ENCODE results near the gene ZNF280B.
"Not testable (repeated sequence)": the region's sequence is repeated elsewhere in the genome, so short reads cannot be mapped to it uniquely, and the experiment has no call there.

The ZNF280B gene

GRCh38 chr22:22506736-22507135 is 1.8 kb downstream of the ZNF280B start:
- no peak for DNase-seq

DNA sequence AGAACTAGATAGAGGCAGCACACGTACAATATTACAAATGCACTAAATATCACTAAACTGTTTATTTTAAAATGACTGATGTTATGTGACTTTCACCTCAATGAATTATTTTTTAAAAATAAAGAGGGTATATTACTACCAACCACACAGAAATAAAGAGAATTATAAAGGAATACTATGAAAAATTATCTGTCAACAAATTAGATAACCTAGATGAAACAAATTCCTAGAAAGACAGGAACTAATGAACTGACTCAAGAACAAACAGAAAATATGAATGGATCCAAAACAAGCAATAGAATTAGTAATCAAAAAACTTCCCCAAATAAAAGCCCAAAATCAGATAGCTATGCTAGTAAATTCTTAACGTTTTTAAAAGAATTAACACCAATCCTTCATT is 10.3 kb downstream of the ZNF280B start:
- DNase-seq: no peak

DNA sequence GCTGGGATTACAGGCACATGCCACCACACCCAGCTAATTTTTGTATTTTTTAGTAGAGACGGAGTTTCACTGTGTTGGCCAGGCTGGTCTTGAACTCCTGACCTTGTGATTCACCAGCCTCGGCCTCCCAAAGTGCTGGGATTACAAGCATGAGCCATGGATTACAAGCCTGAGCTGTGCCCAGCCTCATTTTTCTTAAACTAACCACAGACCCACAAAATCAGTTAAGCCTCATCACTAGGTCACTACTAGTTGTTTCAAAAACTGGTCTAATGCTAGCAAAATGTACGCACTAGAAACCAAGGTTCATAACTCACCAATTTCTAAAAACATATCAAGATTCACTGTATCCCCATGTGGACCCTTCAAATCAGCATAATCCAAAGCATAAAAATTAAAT is 17.0 kb downstream of the ZNF280B start:
- DNase-seq: not testable (repeated sequence)

DNA sequence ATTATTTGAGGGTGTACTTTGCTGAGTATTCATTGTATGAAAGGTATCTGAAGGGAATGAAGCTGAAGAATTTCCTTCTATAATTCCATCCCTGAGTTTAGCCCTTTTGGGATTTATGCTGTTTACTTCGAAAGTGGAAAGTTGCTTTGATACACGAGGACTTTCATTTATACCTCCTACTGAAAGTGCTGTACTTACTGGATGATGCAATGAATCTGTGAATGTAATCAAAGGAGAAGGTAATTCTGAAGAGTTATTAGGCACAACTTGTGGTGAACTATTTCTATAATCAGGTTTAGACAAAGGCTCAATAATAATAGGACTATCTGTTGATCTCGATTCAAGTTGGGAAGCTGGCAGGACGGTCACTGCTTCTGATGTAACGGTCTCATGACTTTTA is 19.8 kb downstream of the ZNF280B start:
- DNase-seq: no peak

DNA sequence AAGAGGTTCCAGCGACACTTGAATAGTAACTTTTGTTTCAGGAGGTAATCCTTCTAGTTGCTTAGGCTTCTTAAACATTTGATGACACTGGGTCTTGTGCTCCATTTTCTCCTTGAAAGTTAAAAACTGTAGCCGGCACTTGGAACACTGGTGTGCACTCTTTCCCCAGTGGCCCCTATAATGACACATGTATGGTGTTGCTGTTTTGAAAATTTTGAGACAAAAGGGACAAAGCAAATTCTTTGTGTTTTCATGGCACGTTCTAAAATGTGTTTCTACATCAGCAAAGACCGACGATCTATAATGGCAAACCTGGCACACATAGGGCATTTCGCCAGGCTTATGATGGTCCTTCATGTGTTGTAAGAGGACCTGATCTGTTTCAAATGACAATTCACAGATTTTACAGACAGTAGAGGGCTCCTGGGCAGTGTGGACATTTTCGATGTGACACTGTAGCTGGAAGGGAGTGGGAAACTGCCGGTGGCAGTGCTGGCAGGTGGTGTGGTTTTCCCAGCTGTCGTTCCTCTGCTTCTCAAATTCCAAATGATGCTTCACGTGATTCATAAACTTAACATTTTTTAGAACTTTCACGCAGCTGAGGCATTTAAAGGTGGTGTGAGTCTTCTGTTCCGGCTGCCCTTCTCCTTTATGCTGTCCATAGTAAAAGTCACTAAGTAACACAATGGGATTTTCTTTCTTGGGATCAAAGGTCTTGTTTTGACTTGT is 20.5 kb downstream of the ZNF280B start:
- no peak for DNase-seq

DNA sequence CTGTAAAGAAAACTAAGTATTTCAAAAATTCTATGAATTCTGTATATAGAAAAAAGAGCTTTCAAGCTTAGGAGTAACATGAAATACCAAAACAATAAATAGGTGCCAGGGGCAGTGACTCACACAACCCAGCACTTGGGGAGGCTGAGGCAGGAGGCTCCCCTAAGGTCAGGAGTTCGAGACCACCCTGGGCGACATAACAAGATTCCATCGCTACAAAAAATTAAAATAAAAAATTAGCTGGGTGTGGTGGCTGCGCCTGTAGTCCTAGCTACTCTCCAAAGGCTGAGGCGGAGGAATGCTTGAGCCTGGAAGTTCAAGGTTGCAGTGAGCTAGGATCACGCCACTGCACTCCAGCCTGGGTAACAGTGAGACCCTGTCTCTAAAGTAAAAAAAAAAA is 21.5 kb downstream of the ZNF280B start:
- DNase-seq: no peak

DNA sequence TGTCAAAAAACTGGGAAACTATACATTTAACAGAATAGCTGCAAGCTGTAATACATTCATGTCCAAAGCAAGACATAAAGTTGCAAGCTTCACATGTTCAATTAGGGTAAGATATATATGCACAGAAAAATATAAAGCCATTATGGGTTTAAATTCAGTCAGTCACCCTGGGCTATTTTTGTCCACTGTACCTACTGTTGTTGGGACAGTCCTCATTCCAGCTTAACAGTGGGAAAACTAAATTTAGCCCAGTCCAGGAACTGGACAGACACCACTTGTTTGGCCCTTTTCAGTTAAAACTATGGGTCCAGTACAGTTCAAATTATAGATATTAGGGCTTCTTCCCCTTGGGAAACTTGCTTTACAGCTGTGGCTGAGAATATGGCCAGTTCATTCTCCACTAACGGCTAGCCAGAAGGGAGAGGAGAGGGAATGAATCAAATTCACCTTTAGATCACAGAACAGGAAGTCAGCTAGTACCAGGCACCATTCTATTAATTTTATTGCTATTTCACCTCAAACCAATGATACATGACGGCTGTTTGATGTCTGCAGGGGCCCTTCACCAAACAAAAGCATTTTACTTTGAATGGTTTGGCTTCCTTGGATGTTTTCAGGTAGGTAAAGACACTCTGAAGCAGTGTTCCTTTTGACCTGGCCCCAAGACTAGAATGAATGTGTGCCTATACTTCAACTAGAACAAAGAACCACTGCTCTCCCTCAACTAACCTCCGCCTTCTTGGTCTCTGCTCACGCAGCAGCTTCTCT is 22.2 kb downstream of the ZNF280B start:
- no peak for DNase-seq

- no peak for DNase-seq
These were observed 23.0 kb downstream of the ZNF280B start for GRCh38 chr22:22485524-22485923.

GRCh38 chr22:22484023-22484422 is 24.5 kb downstream of the ZNF280B start:
- DNase-seq: no peak

- DNase-seq: no peak
These were observed 27.6 kb downstream of the ZNF280B start for GRCh38 chr22:22480940-22481339.

DNA sequence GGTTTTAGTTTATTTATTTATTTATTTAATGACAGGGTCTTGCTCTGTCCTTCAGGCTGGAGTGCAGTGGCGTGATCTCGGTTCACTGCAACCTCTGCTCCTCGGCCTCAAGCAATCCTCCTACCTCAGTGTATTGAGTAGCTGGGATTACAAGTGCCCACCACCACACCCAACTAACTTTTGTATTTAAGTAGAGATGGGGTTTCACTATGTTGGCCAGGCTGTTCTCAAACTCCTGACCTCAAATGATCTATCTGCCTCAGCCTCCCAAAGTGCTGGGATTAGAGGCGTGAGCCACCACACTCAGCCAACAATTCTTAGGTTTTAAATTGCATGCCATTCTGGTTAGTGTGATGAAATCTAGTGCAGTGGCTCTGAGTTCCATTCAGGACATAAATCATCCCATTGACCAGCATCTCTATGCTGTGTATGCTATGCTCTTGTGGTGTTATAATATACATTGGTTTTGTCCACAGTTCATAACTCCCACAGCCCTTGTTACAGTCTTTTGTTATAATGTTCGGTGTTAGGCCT is 28.5 kb downstream of the ZNF280B start:
- DNase-seq: no peak

DNA sequence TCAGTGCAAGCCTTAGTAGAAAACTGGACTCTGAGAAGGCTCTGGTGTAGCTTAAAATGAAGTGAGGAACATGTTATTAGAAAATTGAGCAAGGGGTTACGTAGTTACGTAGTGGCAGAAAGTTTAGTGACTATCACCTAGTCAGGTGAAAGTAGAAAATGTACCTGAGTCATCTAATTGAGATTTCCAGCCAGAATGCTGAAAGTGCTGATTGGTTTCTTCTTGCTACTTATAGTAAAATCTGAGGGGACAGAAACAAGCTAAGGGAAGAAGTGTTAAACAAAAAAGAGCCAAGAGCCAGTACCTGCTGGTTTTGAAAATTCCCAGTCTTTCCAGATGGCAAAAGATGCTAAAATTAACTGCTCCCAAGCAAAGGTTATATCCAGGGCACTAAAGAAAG is 29.4 kb downstream of the ZNF280B start:
- DNase-seq: no peak

- DNase-seq: no peak
These were observed 30.1 kb downstream of the ZNF280B start for GRCh38 chr22:22478470-22478869.

DNA sequence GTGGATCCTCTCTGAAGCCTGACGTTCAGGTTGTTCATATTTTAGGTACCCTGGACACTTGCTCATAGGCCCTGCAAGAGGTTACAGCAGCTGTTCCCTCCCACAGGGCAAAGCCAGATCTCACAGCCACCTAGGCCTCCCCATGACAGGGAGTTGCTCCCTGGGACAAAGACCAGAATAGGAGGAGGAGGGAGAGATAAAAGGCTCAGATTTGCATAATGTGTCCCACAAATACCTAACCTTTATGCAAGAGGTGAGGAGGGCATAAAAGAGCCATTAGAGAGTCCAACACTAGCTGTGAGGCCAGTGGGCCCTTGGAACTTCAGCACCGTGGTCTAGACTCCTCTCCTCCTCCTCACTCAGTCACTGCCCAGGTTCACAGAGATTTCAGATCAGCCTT is 33.8 kb downstream of the ZNF280B start:
- DNase-seq: no peak

DNA sequence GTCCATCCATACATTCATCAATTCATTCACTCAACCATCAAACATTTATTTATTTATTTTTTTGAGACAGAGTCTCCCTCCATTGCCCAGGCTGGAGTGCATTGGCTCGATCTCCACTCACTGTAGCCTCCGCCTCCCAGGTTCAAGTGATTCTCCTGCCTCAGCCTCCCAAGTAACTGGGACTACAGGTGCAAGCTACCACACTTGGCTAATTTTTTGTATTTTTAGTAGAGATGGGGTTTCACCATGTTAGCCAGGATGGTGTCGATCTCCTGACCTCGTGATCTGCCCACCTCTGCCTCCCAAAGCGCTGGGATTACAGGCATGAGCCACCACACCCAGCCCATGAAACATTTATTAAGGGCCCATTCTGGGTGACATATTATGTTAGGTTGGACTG is 37.4 kb downstream of the ZNF280B start:
- DNase-seq: not testable (repeated sequence)

- DNase-seq: no peak
These were observed 39.0 kb downstream of the ZNF280B start for GRCh38 chr22:22469527-22469926.

GRCh38 chr22:22468794-22469469 is 39.6 kb downstream of the ZNF280B start:
- not testable (repeated sequence) for DNase-seq

GRCh38 chr22:22467112-22467511 is 41.4 kb downstream of the ZNF280B start:
- DNase-seq: no peak

- no peak for DNase-seq
These were observed 42.8 kb downstream of the ZNF280B start for GRCh38 chr22:22465782-22466181.

GRCh38 chr22:22465094-22465602 is 43.4 kb downstream of the ZNF280B start:
- DNase-seq: no peak

GRCh38 chr22:22464541-22465054 is 43.9 kb downstream of the ZNF280B start:
- DNase-seq: no peak

- peak; percentile 27 to 70 (median 65) for DNase-seq
These were observed 44.5 kb downstream of the ZNF280B start for GRCh38 chr22:22463855-22464540.

Data from NCI-H1417 (cell line).